ENCODE results near the gene DDRGK1.

DNA sequence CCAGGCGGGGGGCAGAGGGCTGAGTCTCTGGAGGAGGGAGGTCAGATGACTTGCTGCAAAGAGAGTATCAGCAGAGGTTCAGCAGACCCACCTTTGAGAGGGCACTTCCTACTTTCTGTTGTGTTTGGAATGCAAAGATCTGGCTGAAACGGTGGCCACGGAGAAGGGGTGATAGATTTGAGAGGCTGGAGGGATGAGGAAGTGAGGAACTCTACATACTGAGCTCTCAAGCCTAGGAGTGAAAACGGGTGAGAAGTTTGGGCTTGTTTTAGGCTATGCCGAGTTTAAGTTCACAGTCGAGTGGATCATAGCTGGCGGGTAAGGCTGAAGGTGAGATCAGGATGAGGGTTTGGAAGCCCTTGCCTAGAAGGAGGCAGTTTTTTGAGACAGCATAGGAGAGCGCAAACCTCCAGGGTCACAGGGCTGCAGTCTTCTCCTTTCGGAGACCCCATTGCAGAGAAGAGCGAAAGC lies 4.3 kb upstream of the DDRGK1 start:
- no peak for TF ChIP-seq ZNF274 (IDR thresholded peaks at IDR 0.05; ENCODE audit: low read depth, low read length)
- TF ChIP-seq YY1 (IDR thresholded peaks at IDR 0.05; ENCODE audit: insufficient read depth, insufficient read length), result no peak
